Neural cell (in vitro differentiated cells): ENCODE measurements around the gene B4GALT1. TPM values are rescaled to one million over a fixed set of nuclear protein-coding genes. Genes with fewer than 3 reads are reported as not detected.

Experiments used
- H2AFZ ChIP-seq: fragments of 200-600, 300-800 bp; sonication (generic), shearing (Covaris generic); 2 replicates; pipeline ENCODE4 v1.6.0; 2014; ENCODE audit warnings: low read depth, mild to moderate bottlenecking, antibody characterized with exemption, low read length, moderate library complexity
- H3F3A ChIP-seq: fragments of 200-600 bp; shearing (Covaris generic); 2 replicates; pipeline ENCODE4 v1.6.1; 2016; ENCODE audit warnings: mild to moderate bottlenecking, moderate library complexity, mixed read lengths, antibody characterized with exemption, low read length; ENCODE audit not compliant: insufficient read depth, poor library complexity, severe bottlenecking
- H3K27ac ChIP-seq: fragments of 200-600, 300-800 bp; sonication (generic), shearing (Covaris generic); 2 replicates; pipeline ENCODE4 v1.5.1; 2014; ENCODE audit warnings: mild to moderate bottlenecking, low read length, moderate library complexity
- H3K27me3 ChIP-seq: fragments of 300-800, 200-600 bp; sonication (generic), shearing (Covaris generic); 2 replicates; pipeline ENCODE4 v1.6.0; 2014; ENCODE audit warnings: mild to moderate bottlenecking, low read depth, low read length, moderate library complexity; ENCODE audit not compliant: insufficient read depth
- H3K36me3 ChIP-seq: fragments of 300-800, 200-600 bp; sonication (generic), shearing (Covaris generic); 2 replicates; pipeline ENCODE4 v1.5.1; 2014; ENCODE audit warnings: mild to moderate bottlenecking, antibody characterized with exemption, low read length, moderate library complexity; ENCODE audit not compliant: insufficient read depth
- H3K4me2 ChIP-seq: fragments of 300-800, 200-600 bp; sonication (generic), shearing (Covaris generic); 2 replicates; pipeline ENCODE4 v1.6.0; 2014; ENCODE audit warnings: mild to moderate bottlenecking, low read length
- H3K4me3 ChIP-seq: fragments of 300-800, 200-600 bp; sonication (generic), shearing (Covaris generic); 2 replicates; pipeline ENCODE4 v1.5.1; 2014; ENCODE audit warnings: mild to moderate bottlenecking, low read length, moderate library complexity
- H3K79me2 ChIP-seq: fragments of 200-600 bp; shearing (Covaris generic); replicated peaks from 2 replicates; pipeline ENCODE4 v1.6.0; 2014; ENCODE audit warnings: mild to moderate bottlenecking, low read length, moderate library complexity; ENCODE audit not compliant: insufficient read depth
- H3K9ac ChIP-seq: fragments of 300-800, 200-600 bp; sonication (generic), shearing (Covaris generic); 2 replicates; pipeline ENCODE4 v1.6.1; 2016; ENCODE audit warnings: mild to moderate bottlenecking, low read length, mixed read lengths
- H3K9me2 ChIP-seq: fragments of 200-600 bp; shearing (Covaris generic); 2 replicates; pipeline ENCODE4 v1.6.1; 2016; ENCODE audit warnings: mild to moderate bottlenecking, low read length, mixed read lengths; ENCODE audit not compliant: insufficient read depth
- H3K9me3 ChIP-seq: fragments of 200-600, 300-800 bp; sonication (generic), shearing (Covaris generic); 2 replicates; pipeline ENCODE4 v1.6.1; 2016; ENCODE audit warnings: mild to moderate bottlenecking, mixed run types, low read length, moderate library complexity, mixed read lengths
- H4K20me1 ChIP-seq: fragments of 200-600 bp; shearing (Covaris generic); 2 replicates; pipeline ENCODE4 v1.6.1; 2016; ENCODE audit warnings: mild to moderate bottlenecking, mixed run types; ENCODE audit not compliant: insufficient read depth
- CTCF ChIP-seq: fragments of 450-650 bp; IDR thresholded peaks from 2 replicates; pipeline ENCODE4 v1.5.1; 2014; ENCODE audit warnings: antibody characterized with exemption, mild to moderate bottlenecking, moderate library complexity; ENCODE audit not compliant: poor library complexity, severe bottlenecking
- EP300 ChIP-seq: fragments of 450-650 bp; conservative IDR thresholded peaks from 2 replicates; pipeline ENCODE4 v1.6.1; 2014; ENCODE audit warnings: antibody characterized with exemption, mild to moderate bottlenecking, moderate library complexity; ENCODE audit not compliant: poor library complexity, severe bottlenecking
- EZH2 ChIP-seq: fragments of 200-600, 300-800 bp; shearing (Covaris generic), sonication (generic); IDR thresholded peaks from 2 replicates; pipeline ENCODE4 v1.6.1; 2014; ENCODE audit warnings: antibody characterized with exemption, low read length, borderline replicate concordance, mild to moderate bottlenecking; ENCODE audit not compliant: insufficient read depth, poor library complexity, severe bottlenecking
- MXI1 ChIP-seq: fragments of 450-650 bp; conservative IDR thresholded peaks from 2 replicates; pipeline ENCODE4 v1.6.1; 2014; ENCODE audit warnings: antibody characterized with exemption, mild to moderate bottlenecking; ENCODE audit not compliant: poor library complexity, severe bottlenecking
- POLR2AphosphoS5 ChIP-seq: IDR thresholded peaks from 2 replicates; pipeline ENCODE4 v1.6.1; 2012
- RAD21 ChIP-seq: fragments of 450-650 bp; conservative IDR thresholded peaks from 2 replicates; pipeline ENCODE4 v1.6.1; 2014; ENCODE audit warnings: antibody characterized with exemption, mild to moderate bottlenecking, moderate library complexity
- SMC3 ChIP-seq: fragments of 450-650 bp; conservative IDR thresholded peaks from 2 replicates; pipeline ENCODE4 v1.6.1; 2014; ENCODE audit warnings: antibody characterized with exemption, mild to moderate bottlenecking, moderate library complexity; ENCODE audit not compliant: poor library complexity
- TAF1 ChIP-seq: IDR thresholded peaks from 2 replicates; pipeline ENCODE4 v1.6.1; 2012; ENCODE audit warnings: low read depth
- polyA plus RNA-seq: library from polyadenylated mRNA; depleted of rRNA; stranded (reverse); fragments of >200 nt; gene quantifications from 2 replicates; pipeline ENCODE4 v1.2.3, GENCODE V29; 2014
- TF ChIP-seq, protein P1 (sequence below): IDR thresholded peaks from 2 replicates; pipeline ENCODE4 v1.6.1; 2012; ENCODE audit warnings: borderline replicate concordance

B4GALT1 gene
- polyA plus RNA-seq, 1 donor from 2014 or later: 0.41 TPM

DNA sequence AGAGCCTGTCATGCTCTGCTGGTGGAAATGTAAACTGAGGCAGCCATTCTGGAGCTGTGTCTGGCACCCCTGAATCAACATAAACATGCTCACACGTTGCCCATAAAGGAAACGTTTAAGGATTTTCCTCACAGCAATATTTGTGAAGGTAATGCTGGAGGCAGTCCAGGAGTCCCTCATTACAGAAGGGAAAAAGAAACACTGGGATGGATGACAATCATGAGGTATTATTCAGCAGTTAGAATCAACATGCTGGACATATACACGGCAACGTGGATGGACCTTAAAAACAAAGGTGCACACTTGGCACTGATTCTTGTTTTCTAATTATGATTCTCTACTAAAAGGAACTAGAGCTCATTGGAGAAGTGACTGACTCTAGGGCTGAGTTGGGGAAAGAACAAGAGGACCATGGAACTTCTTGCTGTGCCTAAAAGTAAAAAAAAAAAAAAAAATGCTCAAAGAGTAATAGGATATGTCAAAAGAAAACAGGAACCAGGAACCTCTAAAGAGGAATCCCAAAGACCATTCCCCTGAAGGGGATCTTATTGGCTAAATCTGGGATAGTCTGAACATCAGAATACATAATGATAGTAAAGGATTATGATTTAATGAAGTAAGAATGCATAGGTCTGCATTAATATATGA lies 18.6 kb downstream of the B4GALT1 start:
- Histone ChIP-seq H2AFZ (no peak overlapping the region), H3K27ac (no peak overlapping the region), H3K27me3 (no peaks in the 10 kb centered on the region), H3K9me2 (no peaks in the 10 kb centered on the region), H3F3A (no peaks in the 10 kb centered on the region), H3K9ac (no peak overlapping the region), H3K79me2 (no peaks in the 10 kb centered on the region), H3K36me3 (no peaks in the 10 kb centered on the region), H3K9me3 (no peaks in the 10 kb centered on the region), H3K4me3 (no peak overlapping the region), H3K4me2 (no peak overlapping the region), H4K20me1 (no peaks in the 10 kb centered on the region)
- TF ChIP-seq, protein P1, sequence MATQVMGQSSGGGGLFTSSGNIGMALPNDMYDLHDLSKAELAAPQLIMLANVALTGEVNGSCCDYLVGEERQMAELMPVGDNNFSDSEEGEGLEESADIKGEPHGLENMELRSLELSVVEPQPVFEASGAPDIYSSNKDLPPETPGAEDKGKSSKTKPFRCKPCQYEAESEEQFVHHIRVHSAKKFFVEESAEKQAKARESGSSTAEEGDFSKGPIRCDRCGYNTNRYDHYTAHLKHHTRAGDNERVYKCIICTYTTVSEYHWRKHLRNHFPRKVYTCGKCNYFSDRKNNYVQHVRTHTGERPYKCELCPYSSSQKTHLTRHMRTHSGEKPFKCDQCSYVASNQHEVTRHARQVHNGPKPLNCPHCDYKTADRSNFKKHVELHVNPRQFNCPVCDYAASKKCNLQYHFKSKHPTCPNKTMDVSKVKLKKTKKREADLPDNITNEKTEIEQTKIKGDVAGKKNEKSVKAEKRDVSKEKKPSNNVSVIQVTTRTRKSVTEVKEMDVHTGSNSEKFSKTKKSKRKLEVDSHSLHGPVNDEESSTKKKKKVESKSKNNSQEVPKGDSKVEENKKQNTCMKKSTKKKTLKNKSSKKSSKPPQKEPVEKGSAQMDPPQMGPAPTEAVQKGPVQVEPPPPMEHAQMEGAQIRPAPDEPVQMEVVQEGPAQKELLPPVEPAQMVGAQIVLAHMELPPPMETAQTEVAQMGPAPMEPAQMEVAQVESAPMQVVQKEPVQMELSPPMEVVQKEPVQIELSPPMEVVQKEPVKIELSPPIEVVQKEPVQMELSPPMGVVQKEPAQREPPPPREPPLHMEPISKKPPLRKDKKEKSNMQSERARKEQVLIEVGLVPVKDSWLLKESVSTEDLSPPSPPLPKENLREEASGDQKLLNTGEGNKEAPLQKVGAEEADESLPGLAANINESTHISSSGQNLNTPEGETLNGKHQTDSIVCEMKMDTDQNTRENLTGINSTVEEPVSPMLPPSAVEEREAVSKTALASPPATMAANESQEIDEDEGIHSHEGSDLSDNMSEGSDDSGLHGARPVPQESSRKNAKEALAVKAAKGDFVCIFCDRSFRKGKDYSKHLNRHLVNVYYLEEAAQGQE: no peak
- no peak for TF ChIP-seq SMC3
- TF ChIP-seq EP300: no peak
- TF ChIP-seq POLR2AphosphoS5: no peak
- no peak for TF ChIP-seq MXI1
- TF ChIP-seq EZH2: no peak
- no peak for TF ChIP-seq CTCF
- TF ChIP-seq RAD21: no peak
- no peak for TF ChIP-seq TAF1

DNA sequence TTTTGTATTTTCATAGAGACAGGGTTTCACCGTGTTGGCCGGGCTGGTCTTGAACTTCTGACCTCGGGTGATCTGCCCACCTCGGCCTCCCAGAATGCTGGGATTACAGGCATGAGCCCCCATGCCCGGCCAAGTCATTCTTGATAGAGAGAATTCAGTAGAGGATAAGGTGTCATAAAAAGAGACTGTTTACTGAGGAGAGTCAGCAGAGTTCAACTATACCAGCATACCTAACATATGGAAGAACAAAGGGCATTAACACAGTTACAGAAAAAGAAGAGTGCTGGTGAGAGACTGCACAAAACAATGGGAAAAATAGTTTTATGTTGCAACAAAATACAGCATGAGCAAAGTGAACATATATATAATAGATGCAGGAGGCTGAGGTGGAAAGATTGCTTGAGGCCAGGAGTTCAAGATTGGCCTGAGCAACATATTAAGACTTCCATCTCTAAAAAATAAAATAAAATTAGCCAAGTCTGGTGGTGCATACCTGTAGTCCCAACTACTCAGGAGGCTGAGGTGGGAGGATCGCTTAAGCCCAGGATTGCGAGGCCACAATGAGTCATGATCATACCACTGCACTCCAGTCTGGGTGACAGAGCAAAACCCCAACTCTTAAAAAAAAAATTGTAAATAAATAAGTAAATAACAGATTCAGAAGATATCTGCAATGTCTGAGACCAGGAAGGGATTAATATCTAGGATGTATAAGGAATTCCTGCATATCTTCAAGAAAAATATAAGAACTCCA lies 19.5 kb downstream of the B4GALT1 start:
- TF ChIP-seq POLR2AphosphoS5 (no peak), MXI1 (no peak), SMC3 (no peak), EP300 (no peak), EZH2 (no peak), TAF1 (no peak), CTCF (no peak), RAD21 (no peak)
- TF ChIP-seq, protein P1: no peak
- Histone ChIP-seq H3K9me3 (no peaks in the 10 kb centered on the region), H2AFZ (no peak overlapping the region), H3K36me3 (no peaks in the 10 kb centered on the region), H3K9ac (no peak overlapping the region), H3K27me3 (no peaks in the 10 kb centered on the region), H3K4me2 (no peak overlapping the region), H3K9me2 (no peaks in the 10 kb centered on the region), H3F3A (no peaks in the 10 kb centered on the region), H3K4me3 (no peak overlapping the region), H3K79me2 (no peaks in the 10 kb centered on the region), H3K27ac (no peak overlapping the region), H4K20me1 (no peaks in the 10 kb centered on the region)
